GM12865 (cell line): Measurements from ENCODE around the gene LGALSL.

Experiments used
- DNase-seq: peaks from one replicate; pipeline ENCODE4 v3.0.0; 2010; ENCODE audit warnings: low read depth
- H3K4me3 ChIP-seq: 2 replicates; pipeline ENCODE4 v1.5.1; 2011; ENCODE audit warnings: mild to moderate bottlenecking, low read depth, low read length, control low read depth
- TF ChIP-seq, protein P1 (sequence below): IDR thresholded peaks from 2 replicates; pipeline ENCODE4 v1.5.1; 2011; ENCODE audit warnings: low read length, control low read depth, low read depth, inconsistent platforms; ENCODE audit not compliant: insufficient read depth; ENCODE audit errors: missing control alignments

LGALSL gene

DNA sequence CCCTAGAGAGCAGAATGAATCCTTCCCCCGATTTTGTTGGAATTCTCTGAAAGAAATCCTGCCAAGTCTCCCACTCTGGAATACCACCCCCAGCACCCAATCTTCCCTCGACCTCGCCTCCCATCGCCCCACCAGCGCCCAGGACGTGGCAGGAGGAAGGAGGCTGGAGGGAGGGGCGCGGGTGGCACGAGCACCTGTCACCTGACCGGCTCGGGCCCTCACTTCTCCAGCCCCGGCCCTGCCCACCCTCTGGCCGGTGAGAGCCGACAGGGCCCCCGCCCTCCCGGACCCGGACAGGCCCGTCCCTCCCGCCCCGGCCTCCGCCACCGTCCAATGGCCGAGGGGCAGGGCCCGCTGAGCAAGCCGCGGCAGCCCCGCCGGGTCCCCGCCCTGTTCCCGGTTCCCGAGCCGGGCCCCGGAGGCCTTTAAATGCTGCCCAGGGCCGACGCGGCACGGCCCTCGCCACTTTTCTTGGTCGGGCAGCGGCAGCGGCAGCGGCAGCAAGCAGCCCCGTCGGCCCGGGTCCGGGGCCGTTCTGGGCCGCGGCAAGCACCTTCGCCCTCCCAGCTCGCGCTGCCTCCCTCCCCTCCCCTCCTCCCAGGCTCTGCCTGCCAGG is at the start of gene LGALSL:
LGALSL (plus strand) TSS at position 393 of the 616 bp plus-strand sequence. CDS start 384 bp downstream, outside the sequence.
- peak within 1 kb of the TSS; percentile 83 for H3K4me3 ChIP-seq
- TF ChIP-seq, protein P1, sequence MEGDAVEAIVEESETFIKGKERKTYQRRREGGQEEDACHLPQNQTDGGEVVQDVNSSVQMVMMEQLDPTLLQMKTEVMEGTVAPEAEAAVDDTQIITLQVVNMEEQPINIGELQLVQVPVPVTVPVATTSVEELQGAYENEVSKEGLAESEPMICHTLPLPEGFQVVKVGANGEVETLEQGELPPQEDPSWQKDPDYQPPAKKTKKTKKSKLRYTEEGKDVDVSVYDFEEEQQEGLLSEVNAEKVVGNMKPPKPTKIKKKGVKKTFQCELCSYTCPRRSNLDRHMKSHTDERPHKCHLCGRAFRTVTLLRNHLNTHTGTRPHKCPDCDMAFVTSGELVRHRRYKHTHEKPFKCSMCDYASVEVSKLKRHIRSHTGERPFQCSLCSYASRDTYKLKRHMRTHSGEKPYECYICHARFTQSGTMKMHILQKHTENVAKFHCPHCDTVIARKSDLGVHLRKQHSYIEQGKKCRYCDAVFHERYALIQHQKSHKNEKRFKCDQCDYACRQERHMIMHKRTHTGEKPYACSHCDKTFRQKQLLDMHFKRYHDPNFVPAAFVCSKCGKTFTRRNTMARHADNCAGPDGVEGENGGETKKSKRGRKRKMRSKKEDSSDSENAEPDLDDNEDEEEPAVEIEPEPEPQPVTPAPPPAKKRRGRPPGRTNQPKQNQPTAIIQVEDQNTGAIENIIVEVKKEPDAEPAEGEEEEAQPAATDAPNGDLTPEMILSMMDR = no peak
- peak; percentile 79 for DNase-seq

DNA sequence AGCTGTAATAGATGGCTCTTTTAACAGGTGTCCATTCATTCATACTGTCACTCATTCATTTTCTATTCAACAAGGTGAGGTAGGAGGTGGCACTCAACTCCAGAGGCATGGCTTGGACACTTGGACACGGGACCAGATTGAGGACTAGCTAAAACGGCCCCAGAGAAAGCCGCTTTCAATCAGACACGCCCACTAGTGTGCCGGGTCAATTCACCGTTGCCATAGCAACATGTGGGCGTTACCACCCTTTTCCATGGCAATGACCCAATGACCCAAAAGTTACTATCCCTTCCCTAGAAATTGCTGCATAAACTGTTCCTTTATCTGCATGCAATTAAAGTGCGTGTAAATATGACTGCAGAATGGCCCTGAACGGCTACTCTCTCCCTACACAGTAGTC is 49.2 kb upstream of the LGALSL start:
- H3K4me3 ChIP-seq = no peak overlapping the region
- TF ChIP-seq, protein P1 = no peak
- no peak for DNase-seq

DNA sequence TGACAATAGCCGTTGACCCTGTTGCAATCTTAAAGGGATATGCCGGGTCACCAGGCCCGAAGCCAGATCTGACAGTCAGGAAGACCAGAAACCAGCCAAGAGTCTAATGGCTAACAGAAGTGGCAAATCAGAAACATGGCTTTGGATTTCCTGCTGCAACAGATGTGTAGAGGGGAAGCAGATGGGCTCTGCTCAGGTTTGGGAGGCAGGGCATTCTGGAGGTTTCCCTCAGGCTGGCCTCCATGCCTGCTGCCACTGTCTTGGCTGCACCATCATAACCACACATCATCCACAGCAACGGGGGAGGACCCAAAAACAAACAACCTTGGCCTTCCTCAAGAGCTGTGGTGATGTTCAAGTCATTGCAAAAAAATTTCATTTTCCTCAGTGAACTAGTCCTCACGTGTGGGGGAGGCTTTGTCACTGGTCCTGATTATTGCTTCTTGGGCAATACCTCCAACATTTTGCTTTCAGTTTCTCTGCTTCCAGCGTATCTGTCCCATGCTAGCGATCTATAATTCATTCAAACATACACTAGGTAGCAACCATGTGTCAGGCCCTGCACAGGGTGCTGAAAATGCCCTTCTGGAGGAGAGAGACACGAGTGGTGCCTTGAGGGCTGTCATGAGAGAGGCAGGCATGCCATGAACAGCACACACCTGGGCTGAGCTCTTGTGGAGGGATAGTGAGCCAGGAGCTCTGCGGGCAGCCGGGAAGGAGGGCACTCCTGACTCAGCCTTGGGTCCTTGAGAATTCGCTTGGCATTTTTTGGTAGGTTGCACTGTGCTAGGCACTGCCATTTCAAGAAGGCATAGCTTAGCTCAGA is 48.2 kb upstream of the LGALSL start:
- TF ChIP-seq, protein P1 = no peak
- no peak for DNase-seq

DNA sequence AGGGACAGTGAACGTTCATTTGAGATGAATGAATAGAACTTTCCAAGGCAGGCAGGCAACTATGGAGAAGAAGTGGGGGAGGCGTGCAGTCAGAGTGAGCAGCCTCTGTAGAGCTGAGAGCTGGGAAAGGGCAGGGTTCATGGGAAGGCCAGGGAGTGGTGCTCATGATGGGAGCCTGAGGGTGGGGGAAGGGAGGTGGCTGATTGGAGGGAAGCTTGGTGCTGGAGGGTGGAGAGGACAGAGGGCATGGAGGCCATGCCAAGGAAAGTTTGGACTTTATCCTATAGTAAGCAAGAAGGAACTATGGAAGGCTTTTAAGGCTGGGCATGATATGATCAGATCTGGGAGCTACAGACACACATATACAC is 47.6 kb upstream of the LGALSL start:
- DNase-seq = no peak

More for the DNA sequence above, 48.2 kb upstream of the LGALSL start:
- no peak overlapping the region for H3K4me3 ChIP-seq

DNA sequence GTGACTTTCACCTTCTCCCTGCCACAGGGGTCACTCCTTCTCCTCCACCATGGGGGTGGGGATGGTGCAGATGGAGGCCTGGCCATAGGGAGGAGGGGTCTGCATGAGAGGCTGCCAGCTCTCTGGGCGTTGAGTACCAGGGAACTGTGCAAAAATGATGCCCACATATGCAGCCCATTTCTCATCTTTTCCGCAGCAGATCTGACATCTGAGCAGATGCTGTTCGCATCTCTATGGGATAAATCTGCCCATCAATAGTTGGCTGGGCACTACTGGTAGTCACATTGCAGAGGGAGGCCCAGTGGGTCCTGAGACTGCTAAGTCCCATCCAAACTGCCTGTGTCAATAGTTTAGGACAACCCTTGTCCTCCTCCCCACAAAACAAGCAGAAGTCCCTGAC is 45.9 kb upstream of the LGALSL start:
- no peak for DNase-seq
- H3K4me3 ChIP-seq = no peak overlapping the region
- TF ChIP-seq, protein P1 = no peak

More for the DNA sequence above, 47.6 kb upstream of the LGALSL start:
- no peak overlapping the region for H3K4me3 ChIP-seq
- TF ChIP-seq, protein P1 = no peak

DNA sequence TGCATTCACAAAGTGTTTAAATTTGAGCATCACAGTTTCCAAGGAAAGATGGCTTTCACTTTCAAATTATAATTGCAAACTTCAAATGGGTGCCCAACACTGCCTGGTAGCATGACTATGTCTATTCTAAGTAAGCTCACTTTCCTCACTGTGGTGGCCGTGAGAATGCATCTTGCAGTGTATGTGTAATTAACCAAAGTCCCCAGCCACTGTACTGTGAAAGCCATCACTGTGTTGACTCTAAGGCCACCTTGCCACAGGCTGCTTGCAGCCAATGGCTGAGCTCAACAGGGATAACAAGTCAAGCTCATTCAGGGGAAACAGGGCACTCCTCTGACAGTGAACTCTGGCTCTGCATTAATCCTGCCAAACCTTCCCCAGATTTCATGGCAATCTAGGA is 43.3 kb upstream of the LGALSL start:
- DNase-seq = peak; percentile 10
- TF ChIP-seq, protein P1 = no peak
- H3K4me3 ChIP-seq = no peak overlapping the region
